HepG2 (cell line): Measurements from ENCODE around the gene SMO. TPM values are rescaled to one million over a fixed set of nuclear protein-coding genes. Genes with fewer than 3 reads are reported as not detected.

Experiments
- ARID3A ChIP-seq: IDR thresholded peaks from 2 replicates; pipeline ENCODE4 v1.6.1; 2012; ENCODE audit warnings: low read depth, low read length, improper control_type of control experiment
- CC2D1A ChIP-seq: sonication (generic); formaldehyde crosslinking; IDR thresholded peaks from 2 replicates; pipeline ENCODE4 v1.8.1; 2023; ENCODE audit warnings: mild to moderate bottlenecking, missing genetic modification reagents
- KLF9 ChIP-seq: IDR thresholded peaks from 2 replicates; pipeline ENCODE4 v1.6.1; 2016; ENCODE audit warnings: low read depth
- MATR3 ChIP-seq: sonication (generic); formaldehyde crosslinking; IDR thresholded peaks from 2 replicates; pipeline ENCODE4 v1.4.0; 2020; ENCODE audit warnings: missing genetic modification reagents
- MXI1 ChIP-seq: IDR thresholded peaks from 3 replicates; pipeline ENCODE4 v1.6.1; 2012; ENCODE audit warnings: low read depth, low read length, inconsistent platforms, borderline replicate concordance
- NR3C1 ChIP-seq: sonication (generic); formaldehyde crosslinking; IDR thresholded peaks from 2 replicates; pipeline ENCODE4 v1.4.0; 2020; ENCODE audit warnings: missing genetic modification reagents
- SALL1 ChIP-seq: sonication (generic); formaldehyde crosslinking; IDR thresholded peaks from 2 replicates; pipeline ENCODE4 v1.8.0; 2022; ENCODE audit warnings: mild to moderate bottlenecking, missing genetic modification reagents
- SMAD3 ChIP-seq: sonication (generic); formaldehyde crosslinking; IDR thresholded peaks from 2 replicates; pipeline ENCODE4 v1.4.0; 2020; ENCODE audit warnings: missing genetic modification reagents
- SOX13 ChIP-seq, 3 experiments: fragments of 450-650 bp in 1 of 3; sonication (generic) in 1 of 3; formaldehyde crosslinking in 1 of 3; IDR thresholded peaks in 2 of 3; conservative IDR thresholded peaks in 1 of 3; 2 replicates each; pipeline versions ENCODE4 v1.5.0 to v1.6.1; 2016 to 2020; ENCODE audit warnings: antibody characterized with exemption in 1 of 3, mild to moderate bottlenecking in 1 of 3, missing compliant biosample characterization in 1 of 3, missing genetic modification reagents in 1 of 3, moderate library complexity in 1 of 3
- TOPORS ChIP-seq: sonication (generic); formaldehyde crosslinking; IDR thresholded peaks from 2 replicates; pipeline ENCODE4 v1.8.0; 2023; ENCODE audit warnings: mild to moderate bottlenecking, missing genetic modification reagents
- ZBTB40 ChIP-seq, 2 experiments: fragments of 450-650 bp in 1 of 2; sonication (generic) in 1 of 2; formaldehyde crosslinking in 1 of 2; IDR thresholded peaks; 2 replicates each; pipeline versions ENCODE4 v1.6.1 to v1.8.0; 2016 to 2022; ENCODE audit warnings: antibody characterized with exemption in 1 of 2, mild to moderate bottlenecking in 1 of 2, missing genetic modification reagents in 1 of 2
- ZBTB44 ChIP-seq: sonication (generic); formaldehyde crosslinking; IDR thresholded peaks from 2 replicates; pipeline ENCODE4 v1.4.0; 2020; ENCODE audit warnings: missing genetic modification reagents
- ZFP37 ChIP-seq: sonication (generic); formaldehyde crosslinking; IDR thresholded peaks from 2 replicates; pipeline ENCODE4 v1.4.0; 2020; ENCODE audit warnings: missing genetic modification reagents, borderline replicate concordance
- ZMYM2 ChIP-seq: sonication (generic); formaldehyde crosslinking; IDR thresholded peaks from 2 replicates; pipeline ENCODE4 v1.8.0; 2022; ENCODE audit warnings: mild to moderate bottlenecking, missing genetic modification reagents
- ZNF501 ChIP-seq: sonication (generic); formaldehyde crosslinking; IDR thresholded peaks from 2 replicates; pipeline ENCODE4 v1.5.1; 2020; ENCODE audit warnings: mild to moderate bottlenecking, moderate library complexity, missing genetic modification reagents
- ZNF576 ChIP-seq: sonication (generic); formaldehyde crosslinking; IDR thresholded peaks from 2 replicates; pipeline ENCODE4 v1.4.0; 2020; ENCODE audit warnings: mild to moderate bottlenecking, missing genetic modification reagents
- ZNF713 ChIP-seq: sonication (generic); formaldehyde crosslinking; IDR thresholded peaks from 2 replicates; pipeline ENCODE4 v1.4.0; 2020; ENCODE audit warnings: mild to moderate bottlenecking, missing genetic modification reagents
- polyA plus RNA-seq, 8 experiments: library from polyadenylated mRNA; depleted of rRNA in 3 of 8; stranded (reverse) in 7 of 8; unstranded in 1 of 8; fragments of >200 nt; fragmentation: Illumina TruSeq in 4 of 8; extraction: Trizol in 4 of 8; gene quantifications; 2 replicates each; pipeline versions ENCODE4 v1.2.1 to v1.2.3, GENCODE V29; 2011 to 2016; ENCODE audit warnings: low read depth in 4 of 8, missing spikeins in 1 of 8, mixed read lengths in 1 of 8; ENCODE audit not compliant: insufficient read depth in 1 of 8
- total RNA-seq, 5 experiments: library from RNA; depleted of rRNA; stranded (reverse); fragments of >200 nt; fragmentation: Illumina TruSeq; extraction: Trizol; gene quantifications; 2 replicates each; pipeline ENCODE4 v1.2.3, GENCODE V29; 2016; ENCODE audit warnings: low read depth in 1 of 5

The SMO gene
- total and polyA plus RNA-seq, 2 of the 13 experiments (the other 11 are each of a cell fraction or from before 2014, with no cell fraction given) = 23.8 to 32.3 TPM

GRCh38 chr7:129218514-129219062 lies 30.2 kb downstream of the SMO start (continued):
- no peak for TF ChIP-seq ZBTB40 (IDR thresholded peaks at IDR 0.05)
- no peak for TF ChIP-seq ZBTB40 (CRISPR knock-in tag; IDR thresholded peaks at IDR 0.05)
- no peak for TF ChIP-seq ZNF576 (CRISPR knock-in tag)
- no peak for TF ChIP-seq ZNF501 (CRISPR knock-in tag)
- no peak for TF ChIP-seq ZBTB44
- no peak for TF ChIP-seq ZFP37 (CRISPR knock-in tag)
- no peak for TF ChIP-seq SOX13 (IDR thresholded peaks at IDR 0.05)
- no peak for TF ChIP-seq SOX13 (CRISPR knock-in tag; conservative IDR thresholded peaks at IDR 0.05 in 1 of 2, IDR thresholded peaks at IDR 0.05 in 1 of 2)
- TF ChIP-seq ZMYM2 = no peak
- TF ChIP-seq TOPORS (CRISPR knock-in tag) = no peak
- no peak for TF ChIP-seq ZNF713 (CRISPR knock-in tag)
- TF ChIP-seq MATR3 = no peak
- TF ChIP-seq ARID3A = 0 out of 2 replicates have a peak, but pooled peaks have one; percentile 44
- TF ChIP-seq MXI1 = peak; percentile 37; the same call in 1 of the 3 replicates
- TF ChIP-seq SALL1 = peak; percentile 68
- TF ChIP-seq CC2D1A (CRISPR knock-in tag) = no peak
- no peak for TF ChIP-seq NR3C1 (CRISPR knock-in tag)
- no peak for TF ChIP-seq SMAD3 (CRISPR knock-in tag)
- TF ChIP-seq KLF9 = no peak
